Breast epithelium (tissue), 3 donors: ENCODE measurements around the gene HDHD2.

Source experiments
- POLR2A ChIP-seq: fragments of 450-650 bp; IDR thresholded peaks from one replicate; pipeline ENCODE4 v1.6.1; 2016; ENCODE audit warnings: antibody characterized with exemption, mild to moderate bottlenecking, moderate library complexity
- POLR2AphosphoS5 ChIP-seq, 3 donors: sonication (generic); formaldehyde crosslinking; IDR thresholded peaks; one replicate each; pipeline ENCODE4 v1.6.1; 2017; ENCODE audit warnings: antibody characterized with exemption in 3 of 3
- TF ChIP-seq, protein P1 (sequence below), 3 donors: fragments of 450-650 bp; IDR thresholded peaks; one replicate each; pipeline ENCODE4 v1.5.1; 2016 to 2017; ENCODE audit warnings: antibody characterized with exemption in 3 of 3, mild to moderate bottlenecking in 3 of 3, moderate library complexity in 3 of 3

DNA sequence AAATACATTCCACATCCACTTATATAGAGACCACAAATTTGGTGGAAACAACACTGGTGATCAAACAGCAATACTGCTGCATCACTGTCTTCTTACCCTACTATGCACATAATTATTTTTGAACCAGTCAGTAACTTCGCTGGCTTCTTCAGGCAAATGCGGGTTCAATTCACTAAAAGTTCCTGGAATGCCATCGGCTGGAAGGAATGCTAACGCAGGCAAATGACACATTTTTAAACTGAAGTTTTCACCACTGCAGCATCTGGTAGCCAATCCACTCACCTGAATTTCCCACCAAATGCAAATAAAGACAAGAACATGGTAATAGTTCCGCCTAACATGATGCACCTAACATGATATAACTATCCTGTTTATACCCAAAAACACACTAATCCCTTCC lies 10.0 kb upstream of the HDHD2 start:
- TF ChIP-seq, protein P1, sequence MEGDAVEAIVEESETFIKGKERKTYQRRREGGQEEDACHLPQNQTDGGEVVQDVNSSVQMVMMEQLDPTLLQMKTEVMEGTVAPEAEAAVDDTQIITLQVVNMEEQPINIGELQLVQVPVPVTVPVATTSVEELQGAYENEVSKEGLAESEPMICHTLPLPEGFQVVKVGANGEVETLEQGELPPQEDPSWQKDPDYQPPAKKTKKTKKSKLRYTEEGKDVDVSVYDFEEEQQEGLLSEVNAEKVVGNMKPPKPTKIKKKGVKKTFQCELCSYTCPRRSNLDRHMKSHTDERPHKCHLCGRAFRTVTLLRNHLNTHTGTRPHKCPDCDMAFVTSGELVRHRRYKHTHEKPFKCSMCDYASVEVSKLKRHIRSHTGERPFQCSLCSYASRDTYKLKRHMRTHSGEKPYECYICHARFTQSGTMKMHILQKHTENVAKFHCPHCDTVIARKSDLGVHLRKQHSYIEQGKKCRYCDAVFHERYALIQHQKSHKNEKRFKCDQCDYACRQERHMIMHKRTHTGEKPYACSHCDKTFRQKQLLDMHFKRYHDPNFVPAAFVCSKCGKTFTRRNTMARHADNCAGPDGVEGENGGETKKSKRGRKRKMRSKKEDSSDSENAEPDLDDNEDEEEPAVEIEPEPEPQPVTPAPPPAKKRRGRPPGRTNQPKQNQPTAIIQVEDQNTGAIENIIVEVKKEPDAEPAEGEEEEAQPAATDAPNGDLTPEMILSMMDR (IDR thresholded peaks at IDR 0.05): no peak
- TF ChIP-seq POLR2A (no peak), POLR2AphosphoS5 (IDR thresholded peaks at IDR 0.05) (no peak)
